BE2C (cell line): ENCODE measurements around the gene PIAS2.

ENCODE experiments used
- DNase-seq: peaks from one replicate; pipeline ENCODE4 v3.0.0-alpha.2; 2020
- H3K27me3 ChIP-seq: fragments of 250-450 bp; sonication (Bioruptor Pico); 2 replicates; pipeline ENCODE4 v1.5.1; 2020; ENCODE audit warnings: mild to moderate bottlenecking
- H3K36me3 ChIP-seq: fragments of 250-450 bp; sonication (Bioruptor Pico); 2 replicates; pipeline ENCODE4 v1.5.1; 2020; ENCODE audit warnings: mild to moderate bottlenecking
- H3K4me1 ChIP-seq: fragments of 250-450 bp; sonication (Bioruptor Pico); 2 replicates; pipeline ENCODE4 v1.5.1; 2020
- H3K4me3 ChIP-seq: 2 replicates; pipeline ENCODE4 v1.5.1; 2011; ENCODE audit warnings: low read depth, low read length
- H3K9me3 ChIP-seq: fragments of 250-450 bp; sonication (Bioruptor Pico); 2 replicates; pipeline ENCODE4 v1.5.1; 2020
- CTCF ChIP-seq: IDR thresholded peaks from 2 replicates; pipeline ENCODE4 v1.5.1; 2012; ENCODE audit warnings: mild to moderate bottlenecking, low read depth, low read length

Gene PIAS2

GRCh38 chr18:46829531-46829930, 87.8 kb downstream of the PIAS2 start:
- DNase-seq, result no peak
- H3K36me3 ChIP-seq, result no peaks in the 10 kb centered on the region
- no peak for TF ChIP-seq CTCF

GRCh38 chr18:46821856-46822711, 95.2 kb downstream of the PIAS2 start:
- TF ChIP-seq CTCF, result no peak
- Histone ChIP-seq H3K36me3 (no peaks in the 10 kb centered on the region), H3K4me1 (no peaks in the 10 kb centered on the region), H3K4me3 (no peak overlapping the region), H3K9me3 (no peaks in the 10 kb centered on the region), H3K27me3 (no peaks in the 10 kb centered on the region)
- DNase-seq, result no peak

More at GRCh38 chr18:46829531-46829930, 87.8 kb downstream of the PIAS2 start:
- H3K4me3 ChIP-seq, result no peak overlapping the region
- H3K9me3 ChIP-seq, result no peaks in the 10 kb centered on the region
- H3K27me3 ChIP-seq, result no peaks in the 10 kb centered on the region
- H3K4me1 ChIP-seq, result no peaks in the 10 kb centered on the region

GRCh38 chr18:46820863-46821262, 96.4 kb downstream of the PIAS2 start:
- no peak overlapping the region for H3K4me3 ChIP-seq
- H3K36me3 ChIP-seq, result no peaks in the 10 kb centered on the region
- no peaks in the 10 kb centered on the region for H3K27me3 ChIP-seq
- H3K4me1 ChIP-seq, result no peaks in the 10 kb centered on the region
- no peak for TF ChIP-seq CTCF
- H3K9me3 ChIP-seq, result no peaks in the 10 kb centered on the region
- DNase-seq, result no peak

- H3K27me3 ChIP-seq, result no peaks in the 10 kb centered on the region
- no peak overlapping the region for H3K4me3 ChIP-seq
- no peak for TF ChIP-seq CTCF
- peak; percentile 12 for DNase-seq
- no peaks in the 10 kb centered on the region for H3K36me3 ChIP-seq
- H3K4me1 ChIP-seq, result no peaks in the 10 kb centered on the region
- no peaks in the 10 kb centered on the region for H3K9me3 ChIP-seq
These were observed 101.6 kb downstream of the PIAS2 start for GRCh38 chr18:46815661-46816060.

- Histone ChIP-seq H3K4me1 (no peaks in the 10 kb centered on the region), H3K9me3 (no peaks in the 10 kb centered on the region), H3K27me3 (no peaks in the 10 kb centered on the region), H3K4me3 (no peak overlapping the region), H3K36me3 (no peaks in the 10 kb centered on the region)
- no peak for DNase-seq
- no peak for TF ChIP-seq CTCF
These were observed 102.9 kb downstream of the PIAS2 start for GRCh38 chr18:46814399-46814798.

GRCh38 chr18:46812311-46812710, 105.0 kb downstream of the PIAS2 start:
- DNase-seq, result no peak
- Histone ChIP-seq H3K4me1 (no peaks in the 10 kb centered on the region), H3K36me3 (no peaks in the 10 kb centered on the region), H3K4me3 (no peak overlapping the region), H3K9me3 (no peaks in the 10 kb centered on the region), H3K27me3 (no peaks in the 10 kb centered on the region)
- no peak for TF ChIP-seq CTCF
